RKO (cell line): ENCODE data around the gene ADAMTS9.

Experiments used
- DNase-seq: peaks from one replicate; pipeline ENCODE4 v3.0.0-alpha.2; 2016; ENCODE audit warnings: low spot score

ADAMTS9 gene

DNA sequence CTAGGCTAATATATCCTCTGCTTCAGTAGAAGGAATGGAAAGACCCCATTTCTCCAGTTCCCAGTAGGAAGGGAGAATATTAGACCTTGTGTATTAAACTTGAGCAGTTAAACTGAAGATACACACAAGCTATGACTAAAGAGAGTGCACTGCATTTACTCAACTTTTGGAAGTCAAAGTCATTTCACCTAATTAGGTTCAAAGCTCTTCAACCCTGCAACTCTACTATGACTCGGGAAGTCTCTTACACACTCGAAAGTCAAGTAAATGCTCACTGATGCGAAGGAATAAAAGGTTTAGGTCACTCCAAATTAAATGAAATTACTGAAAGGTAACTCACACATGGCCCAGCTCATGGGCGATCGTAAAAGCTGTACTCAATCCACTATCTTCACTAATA, 33.8 kb downstream of the ADAMTS9 start:
- no peak for DNase-seq

DNA sequence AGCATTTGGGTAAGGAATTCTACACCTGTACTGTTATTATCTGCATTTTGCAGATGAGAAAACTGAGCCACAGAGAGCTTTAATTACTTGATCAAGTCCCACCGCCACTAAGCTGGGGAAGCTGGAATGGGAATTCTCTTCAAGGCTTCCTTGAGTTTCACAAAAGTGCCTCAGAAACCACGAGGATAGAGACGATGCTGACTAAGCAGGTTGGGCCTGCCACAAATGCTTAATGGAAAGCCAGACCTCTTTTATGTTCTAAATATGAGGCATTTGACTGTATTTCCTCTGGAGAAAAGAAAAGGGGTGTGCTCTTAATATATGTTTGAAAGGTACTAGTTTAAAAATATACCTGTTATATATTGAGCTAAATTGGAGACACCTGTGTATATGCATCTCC, 34.7 kb downstream of the ADAMTS9 start:
- DNase-seq, result no peak

DNA sequence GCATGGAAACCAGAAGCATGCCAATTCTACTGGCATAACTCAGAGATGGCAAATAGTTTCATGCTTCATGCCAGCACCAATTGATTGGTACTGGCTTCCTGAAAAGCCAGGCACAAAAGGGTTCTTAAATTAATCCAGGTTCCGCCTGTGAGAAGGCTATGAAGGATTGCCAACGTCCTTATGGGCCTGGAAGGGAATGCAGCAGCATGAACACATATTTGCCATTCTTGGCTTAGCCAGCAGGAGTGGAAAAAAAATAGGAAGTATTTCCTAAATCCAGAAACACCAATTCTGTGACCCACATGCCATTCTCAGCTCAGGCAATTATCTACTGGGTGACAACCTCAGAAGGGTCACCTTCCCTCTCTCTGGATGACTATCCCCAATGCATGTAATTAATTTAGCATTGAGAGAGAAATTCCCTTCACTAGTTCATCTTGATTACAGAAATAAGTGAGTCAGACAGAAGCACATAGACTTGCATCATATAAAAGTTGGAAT, 36.0 kb downstream of the ADAMTS9 start:
- DNase-seq, result no peak

GRCh38 chr3:64651303-64651702, 36.5 kb downstream of the ADAMTS9 start:
- no peak for DNase-seq

DNA sequence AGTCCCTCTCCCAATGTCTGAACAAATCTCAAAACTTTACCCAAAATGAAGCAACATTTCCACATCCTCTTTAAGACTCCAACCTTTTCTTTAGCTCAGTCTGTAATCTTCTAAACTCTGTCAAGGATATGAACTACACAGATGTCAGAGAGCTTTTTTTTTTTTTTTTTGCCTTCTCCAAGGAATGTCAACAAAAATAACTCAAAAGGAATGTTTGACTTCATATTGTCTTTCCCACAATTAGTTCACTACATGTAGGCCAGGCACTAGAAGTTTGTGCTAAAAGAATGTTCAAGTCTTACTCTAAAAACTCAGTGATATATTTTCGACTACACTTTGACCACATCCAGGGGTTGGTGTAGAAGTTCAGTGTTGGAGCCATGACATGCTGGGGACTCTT, 37.1 kb downstream of the ADAMTS9 start:
- DNase-seq, result no peak

DNA sequence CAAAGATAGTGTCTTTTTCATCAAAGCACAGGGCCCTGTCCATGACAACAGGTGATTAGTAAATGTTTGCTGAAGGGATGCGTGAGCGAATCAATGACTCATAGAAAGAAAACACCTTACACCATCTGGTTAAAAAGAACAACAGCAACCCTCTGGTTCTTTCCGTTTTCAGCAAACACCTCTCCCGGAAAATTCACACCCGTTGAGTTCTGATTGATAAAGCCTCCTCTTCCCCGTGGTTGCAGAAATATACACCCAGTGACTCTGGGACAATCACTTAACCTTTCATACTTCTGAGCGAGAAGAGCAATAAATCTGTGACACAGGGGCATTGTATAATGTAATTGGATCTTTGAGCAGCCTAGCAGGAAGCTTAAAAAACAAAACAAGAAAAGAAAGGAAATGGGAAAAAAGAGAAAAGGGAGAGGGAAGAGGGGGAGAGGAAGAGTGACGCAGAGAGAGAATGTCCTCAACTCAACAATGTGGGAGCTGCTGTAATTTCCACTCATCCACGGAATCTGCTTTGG, 37.6 kb downstream of the ADAMTS9 start:
- DNase-seq, result no peak

DNA sequence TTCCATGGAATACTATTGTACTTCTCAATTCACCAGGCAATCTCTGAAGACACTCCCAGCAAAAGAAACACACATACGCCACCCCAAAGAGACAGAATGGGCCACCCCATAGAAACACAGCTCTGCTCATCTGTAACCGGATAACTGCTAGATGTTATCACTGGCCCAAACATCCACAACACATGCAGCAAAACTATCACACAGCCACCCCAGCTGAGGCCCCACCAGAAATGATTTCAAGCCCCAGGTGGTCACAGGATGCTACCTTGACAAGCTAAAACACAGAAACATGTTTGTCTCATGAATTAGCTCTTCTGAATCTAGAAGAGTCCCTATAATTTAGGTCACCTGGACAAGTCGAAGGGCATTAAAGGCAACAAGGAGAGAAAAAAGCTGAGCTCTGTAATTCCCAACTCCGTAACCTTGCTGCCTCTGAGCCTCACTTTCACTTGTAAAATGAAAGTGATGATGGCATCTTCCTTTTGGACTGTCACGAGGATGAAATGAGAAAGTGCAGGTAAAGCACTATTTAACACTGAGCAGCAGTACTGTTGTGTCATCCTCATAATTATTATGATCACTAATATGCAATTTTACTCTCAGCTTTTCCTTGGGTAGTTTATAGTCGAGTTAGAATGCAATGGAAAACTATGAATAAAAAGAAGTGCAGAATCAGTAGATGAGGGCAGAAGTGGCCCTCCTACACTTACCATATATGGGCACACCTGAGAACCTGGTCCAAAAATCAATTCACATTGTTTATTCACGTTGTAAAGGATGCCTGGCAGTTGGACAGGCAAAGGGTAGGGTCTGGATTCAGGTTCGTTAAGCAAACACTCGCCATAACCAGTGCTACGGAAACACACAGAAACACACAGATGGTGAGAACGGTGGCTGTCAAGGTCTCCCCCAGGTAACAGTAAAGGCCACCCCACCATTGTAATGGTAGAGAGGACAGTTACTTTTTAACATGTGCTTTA, 38.6 kb downstream of the ADAMTS9 start:
- no peak for DNase-seq

DNA sequence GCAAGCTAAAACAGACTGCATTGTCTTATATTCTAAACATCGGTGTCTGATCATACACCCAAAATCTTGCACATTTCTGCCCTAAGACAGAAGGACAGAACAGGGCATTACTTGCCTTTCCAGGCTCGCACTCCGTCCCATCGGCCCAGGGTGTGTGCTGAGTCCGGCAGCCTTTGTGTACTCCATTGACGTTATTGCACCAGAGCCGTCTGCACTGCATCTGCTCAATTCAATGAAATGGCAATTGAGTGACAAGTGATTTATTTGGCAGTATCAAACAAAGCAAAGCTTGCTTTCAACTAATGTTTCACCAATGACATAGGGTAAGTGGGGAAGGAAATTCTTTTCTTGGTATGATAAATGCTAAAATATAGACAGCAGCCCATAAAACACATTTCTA, 40.0 kb downstream of the ADAMTS9 start:
- no peak for DNase-seq

DNA sequence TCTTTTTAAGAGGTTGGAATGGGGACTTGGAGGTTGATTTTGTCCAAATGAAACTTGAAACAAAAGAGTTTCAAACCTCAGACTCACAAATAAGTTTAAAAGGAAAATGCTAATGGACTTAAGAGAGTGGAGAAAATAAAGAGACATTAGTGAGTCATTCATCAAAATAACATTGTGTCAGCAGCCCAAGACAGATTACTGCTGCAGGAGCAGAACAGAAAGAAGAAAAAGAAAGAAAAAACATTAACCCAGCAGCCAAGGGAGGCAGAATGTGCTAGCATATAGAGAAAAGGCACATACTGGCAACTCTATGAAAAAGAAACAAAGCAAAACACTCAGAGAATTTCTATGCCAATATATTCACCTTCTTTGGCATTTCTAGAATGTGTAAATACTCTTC, 42.6 kb downstream of the ADAMTS9 start:
- no peak for DNase-seq

GRCh38 chr3:64644483-64644882, 43.3 kb downstream of the ADAMTS9 start:
- no peak for DNase-seq

GRCh38 chr3:64642327-64643151, 45.3 kb downstream of the ADAMTS9 start:
- no peak for DNase-seq

DNA sequence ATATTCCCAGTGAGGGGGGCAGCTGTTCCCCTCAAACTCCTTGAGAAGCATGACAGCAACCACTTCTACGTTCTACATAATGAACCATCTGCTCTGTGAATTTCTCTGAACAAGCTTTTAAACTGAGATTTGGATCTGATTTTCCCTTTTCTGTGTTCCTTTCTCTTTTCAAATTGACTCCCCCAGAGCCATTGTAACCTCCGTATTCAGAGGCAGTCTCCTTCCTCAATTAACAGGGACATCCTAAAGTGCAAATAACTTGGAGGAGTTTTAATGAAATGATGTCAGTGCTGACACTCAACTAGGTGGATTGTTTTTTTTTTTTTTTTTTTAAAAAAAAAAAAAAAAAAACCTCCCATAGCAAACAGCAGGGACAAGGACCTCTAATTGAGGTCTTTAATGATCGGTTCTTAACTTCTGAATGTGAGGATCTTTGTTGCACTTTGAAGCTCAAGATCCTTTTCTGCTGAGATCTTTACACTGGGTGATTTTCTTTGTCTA, 48.8 kb downstream of the ADAMTS9 start:
- no peak for DNase-seq

DNA sequence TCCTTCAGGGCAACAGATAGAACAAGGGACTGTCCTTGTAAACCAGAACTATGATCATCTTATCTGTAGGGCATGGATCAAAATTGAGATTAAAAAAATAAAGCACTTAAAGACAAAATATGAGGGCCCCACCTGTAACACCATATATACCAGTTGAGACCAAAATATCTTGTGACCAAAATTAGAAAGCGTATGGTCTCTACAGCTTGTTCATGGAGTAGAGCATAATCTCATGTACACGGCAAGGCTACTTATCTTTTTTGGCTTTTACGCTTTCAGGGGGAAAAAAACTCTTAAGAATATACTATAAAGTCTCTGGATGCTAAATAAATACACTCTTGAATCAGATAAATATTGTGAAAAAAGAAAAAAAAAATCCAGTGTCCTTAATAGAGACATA, 49.3 kb downstream of the ADAMTS9 start:
- no peak for DNase-seq

DNA sequence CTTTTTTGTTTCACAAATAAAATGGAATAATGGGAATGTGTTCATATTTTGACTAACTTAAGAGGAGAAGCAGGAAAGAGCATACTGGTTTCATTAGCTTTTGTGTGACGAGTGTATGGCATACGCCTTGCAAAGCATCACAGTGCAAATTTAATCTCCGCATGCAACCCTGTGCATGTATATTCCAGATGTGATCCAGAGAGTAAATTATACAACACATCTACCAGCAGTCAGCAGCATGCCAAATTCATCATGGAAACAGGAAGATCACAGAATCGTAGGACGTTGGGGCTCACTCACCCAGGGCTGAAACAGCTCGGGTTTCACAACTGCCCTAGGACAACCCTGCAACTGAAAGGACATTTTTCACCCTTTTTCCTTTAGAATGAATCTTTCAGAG, 53.4 kb downstream of the ADAMTS9 start:
- no peak for DNase-seq

DNA sequence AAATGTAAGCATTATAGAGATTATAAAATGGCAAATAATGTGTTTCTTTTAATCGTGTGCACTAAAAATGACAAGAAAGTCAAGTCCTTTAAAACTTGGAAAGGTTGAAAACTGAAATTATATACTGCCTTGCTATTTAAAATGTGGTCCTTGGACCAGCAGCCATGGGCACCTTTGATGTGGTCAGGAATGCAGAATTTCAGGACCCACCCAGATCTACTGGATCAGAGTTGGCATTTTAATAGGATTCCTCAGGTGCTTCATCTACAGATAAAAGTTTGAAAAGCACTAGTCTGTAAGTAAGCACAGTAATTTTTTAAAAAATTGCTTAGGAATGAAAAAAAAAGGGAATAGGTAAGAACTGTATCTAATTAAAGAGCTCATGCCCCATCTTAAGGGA, 55.8 kb downstream of the ADAMTS9 start:
- DNase-seq, result no peak

DNA sequence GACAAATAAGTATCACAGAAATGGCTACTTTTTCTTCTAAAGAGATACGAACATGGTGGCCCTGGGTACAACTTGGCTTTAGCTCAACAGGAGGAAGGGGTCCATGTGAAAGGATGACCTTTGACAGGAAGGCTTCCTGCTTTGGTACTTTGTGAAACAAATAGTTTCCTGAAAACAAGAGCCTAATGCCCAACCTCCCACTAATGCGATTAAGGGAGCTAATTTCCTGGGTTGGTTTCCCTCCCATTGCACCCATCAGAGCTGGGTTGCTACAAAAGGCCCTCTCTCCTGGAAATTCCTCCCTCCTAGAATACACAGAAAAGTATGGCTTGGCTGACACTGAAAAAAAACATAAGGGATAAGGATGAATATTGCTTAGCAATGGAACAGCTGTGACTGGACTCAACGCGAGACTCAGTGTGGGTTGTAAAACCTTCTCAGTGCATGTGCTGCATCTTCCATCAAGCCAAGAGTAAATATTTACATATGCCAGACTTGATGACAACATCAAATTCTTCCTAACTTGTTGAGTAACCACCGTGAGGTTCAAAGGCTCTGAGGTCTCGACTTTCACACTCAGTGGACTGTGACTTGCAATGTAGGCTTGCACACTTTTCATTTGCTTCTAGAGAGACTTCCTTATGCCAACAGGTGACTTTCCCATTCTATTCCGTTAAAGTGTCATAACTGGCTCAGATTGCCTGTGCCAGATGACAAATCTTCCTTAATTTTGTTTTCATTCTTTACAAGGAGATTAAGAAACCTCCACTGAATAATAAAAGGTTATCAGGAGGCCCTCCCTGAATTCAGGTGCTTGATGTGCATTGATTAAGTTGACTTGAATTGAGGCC, 60.1 kb downstream of the ADAMTS9 start:
- DNase-seq, result no peak

DNA sequence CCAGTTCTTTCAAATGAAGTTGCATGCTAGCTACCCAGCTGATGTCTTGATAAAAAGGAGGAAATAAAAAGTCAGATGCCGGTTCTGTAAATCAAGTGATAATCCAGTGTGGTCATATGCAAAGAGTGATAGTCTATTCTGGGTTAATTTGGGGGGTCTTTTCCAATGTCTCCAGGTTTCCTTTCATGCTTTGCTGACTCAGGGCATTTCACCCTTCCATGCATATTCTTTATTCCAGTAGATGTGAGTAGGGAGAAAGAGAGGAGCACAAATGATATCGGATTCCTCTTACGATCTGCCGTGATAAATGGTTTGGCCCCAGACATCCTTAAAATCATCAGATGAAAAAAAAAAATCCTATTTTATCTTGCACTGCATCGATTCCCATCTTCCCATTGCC, 60.8 kb downstream of the ADAMTS9 start:
- no peak for DNase-seq

- DNase-seq, result no peak
Measured at GRCh38 chr3:64625381-64625780, 62.4 kb downstream of the ADAMTS9 start.

DNA sequence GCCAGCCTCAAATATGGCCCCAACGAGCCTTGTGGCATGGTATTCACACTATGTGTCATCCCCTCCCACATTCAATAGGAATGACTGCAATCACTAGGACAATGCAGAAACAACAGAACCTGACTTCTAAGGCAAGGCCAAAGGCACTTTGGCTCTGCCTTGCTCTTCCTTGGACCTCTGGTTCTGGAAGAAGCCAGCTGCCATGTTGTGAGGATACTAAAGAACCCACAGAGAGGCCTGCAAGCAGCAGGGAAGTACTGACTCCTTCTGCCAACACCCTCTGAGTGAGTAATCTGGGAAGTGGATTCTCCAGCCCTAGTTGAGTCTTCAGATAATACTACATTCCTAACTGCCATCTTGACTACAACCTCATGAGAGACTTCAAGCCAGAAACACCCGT, 64.7 kb downstream of the ADAMTS9 start:
- DNase-seq, result peak; percentile 10

DNA sequence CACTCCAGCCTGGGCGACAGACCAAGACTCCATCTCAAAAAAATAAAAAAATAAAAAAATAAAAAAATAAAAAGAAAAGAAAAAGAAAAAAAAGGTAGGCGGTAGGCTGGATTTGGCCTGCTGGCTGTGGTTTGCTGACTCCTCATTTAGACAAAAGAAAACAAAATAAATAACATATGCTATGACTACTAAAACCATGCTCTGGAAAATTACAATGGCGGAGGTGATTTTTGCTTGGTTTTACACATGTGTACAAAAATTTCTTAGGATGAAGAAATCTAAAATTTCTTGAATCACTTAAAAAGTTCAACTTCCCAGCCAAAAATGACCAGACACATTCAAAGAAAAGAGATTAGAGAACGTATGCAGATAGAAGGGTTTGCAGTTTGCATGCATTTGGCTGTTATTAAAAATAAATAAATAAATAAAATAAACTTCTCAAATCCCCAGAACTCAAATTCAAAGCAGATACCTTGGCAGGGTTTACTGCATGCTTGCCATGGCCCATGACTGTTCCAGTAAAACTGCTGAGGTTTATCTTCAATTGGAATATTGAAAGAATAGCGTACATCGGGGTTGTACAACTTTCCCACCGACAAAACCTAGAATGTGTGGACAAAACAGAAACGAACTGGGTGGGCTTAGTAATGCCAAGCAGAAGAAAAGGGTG, 65.9 kb downstream of the ADAMTS9 start:
- no peak for DNase-seq

DNA sequence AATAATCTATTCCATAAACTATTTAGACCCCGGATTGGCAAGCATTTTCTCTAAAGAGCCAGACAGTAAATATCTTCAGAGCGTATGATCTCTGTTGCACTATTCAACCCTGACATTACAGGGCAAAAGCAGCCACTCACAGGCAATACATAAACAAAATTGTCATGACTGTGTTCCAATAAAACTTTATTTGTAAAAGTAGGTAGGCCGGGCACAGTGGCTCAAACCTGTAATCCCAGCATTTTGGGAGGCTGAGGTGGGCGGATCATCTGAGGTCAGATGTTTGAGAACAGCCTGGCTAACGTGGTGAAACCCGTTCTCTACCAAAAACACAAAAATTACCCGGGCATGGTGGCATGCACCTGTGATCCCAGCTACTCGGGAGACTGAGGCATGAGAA, 66.5 kb downstream of the ADAMTS9 start:
- no peak for DNase-seq
